ENCODE data around the gene USP10.
A peak's percentile ranks its signal among the peaks of the same experiment; 100 is the strongest.

The USP10 gene, protein sequence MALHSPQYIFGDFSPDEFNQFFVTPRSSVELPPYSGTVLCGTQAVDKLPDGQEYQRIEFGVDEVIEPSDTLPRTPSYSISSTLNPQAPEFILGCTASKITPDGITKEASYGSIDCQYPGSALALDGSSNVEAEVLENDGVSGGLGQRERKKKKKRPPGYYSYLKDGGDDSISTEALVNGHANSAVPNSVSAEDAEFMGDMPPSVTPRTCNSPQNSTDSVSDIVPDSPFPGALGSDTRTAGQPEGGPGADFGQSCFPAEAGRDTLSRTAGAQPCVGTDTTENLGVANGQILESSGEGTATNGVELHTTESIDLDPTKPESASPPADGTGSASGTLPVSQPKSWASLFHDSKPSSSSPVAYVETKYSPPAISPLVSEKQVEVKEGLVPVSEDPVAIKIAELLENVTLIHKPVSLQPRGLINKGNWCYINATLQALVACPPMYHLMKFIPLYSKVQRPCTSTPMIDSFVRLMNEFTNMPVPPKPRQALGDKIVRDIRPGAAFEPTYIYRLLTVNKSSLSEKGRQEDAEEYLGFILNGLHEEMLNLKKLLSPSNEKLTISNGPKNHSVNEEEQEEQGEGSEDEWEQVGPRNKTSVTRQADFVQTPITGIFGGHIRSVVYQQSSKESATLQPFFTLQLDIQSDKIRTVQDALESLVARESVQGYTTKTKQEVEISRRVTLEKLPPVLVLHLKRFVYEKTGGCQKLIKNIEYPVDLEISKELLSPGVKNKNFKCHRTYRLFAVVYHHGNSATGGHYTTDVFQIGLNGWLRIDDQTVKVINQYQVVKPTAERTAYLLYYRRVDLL

DNA sequence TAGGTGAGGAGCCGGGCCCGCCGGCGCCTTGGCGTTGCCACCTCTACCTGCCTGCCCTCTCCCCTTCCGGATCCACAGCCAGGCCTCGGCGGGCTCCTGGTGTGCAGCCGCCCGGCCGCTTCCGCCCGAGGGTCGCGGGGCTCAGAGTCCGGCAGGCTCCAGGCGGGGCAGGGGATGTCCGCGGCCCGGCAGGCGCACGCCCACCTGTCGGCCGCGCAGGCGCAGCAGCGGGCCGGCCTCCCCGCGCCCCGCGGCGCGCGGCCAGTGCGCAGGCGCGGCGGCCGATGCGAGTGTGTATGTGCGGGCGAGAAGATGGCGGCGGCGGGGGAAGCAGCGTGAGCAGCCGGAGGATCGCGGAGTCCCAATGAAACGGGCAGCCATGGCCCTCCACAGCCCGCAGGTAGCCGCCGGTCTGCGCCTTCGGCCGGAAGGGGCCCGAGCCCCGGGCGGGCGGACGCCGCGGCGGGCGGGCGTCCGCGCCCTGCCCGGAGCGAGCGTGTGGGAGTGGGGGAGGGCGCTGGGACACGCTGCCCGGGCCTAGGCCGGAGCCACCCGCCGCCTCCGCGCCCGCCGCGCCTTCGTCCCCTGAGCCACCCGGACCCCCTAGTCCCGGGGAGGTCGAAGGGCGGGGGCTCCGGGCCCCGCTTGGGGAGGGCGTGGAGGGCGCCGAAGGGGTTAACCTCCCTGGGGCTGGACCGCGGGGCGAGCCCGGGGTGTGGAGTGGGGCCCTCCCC, at the start of gene USP10:
USP10 (plus strand) TSS at position 289 of the 734 bp plus-strand sequence; CDS start at position 380, 91 bp downstream.
- peak; percentile 89 for DNase-seq
- in situ Hi-C loops (cut with HindIII; ENCODE audit: low pct_ligation_motif_present, low pct_unique_long_range_greater_than_20kb, low sequenced_read_pairs) = no loop called here

DNA sequence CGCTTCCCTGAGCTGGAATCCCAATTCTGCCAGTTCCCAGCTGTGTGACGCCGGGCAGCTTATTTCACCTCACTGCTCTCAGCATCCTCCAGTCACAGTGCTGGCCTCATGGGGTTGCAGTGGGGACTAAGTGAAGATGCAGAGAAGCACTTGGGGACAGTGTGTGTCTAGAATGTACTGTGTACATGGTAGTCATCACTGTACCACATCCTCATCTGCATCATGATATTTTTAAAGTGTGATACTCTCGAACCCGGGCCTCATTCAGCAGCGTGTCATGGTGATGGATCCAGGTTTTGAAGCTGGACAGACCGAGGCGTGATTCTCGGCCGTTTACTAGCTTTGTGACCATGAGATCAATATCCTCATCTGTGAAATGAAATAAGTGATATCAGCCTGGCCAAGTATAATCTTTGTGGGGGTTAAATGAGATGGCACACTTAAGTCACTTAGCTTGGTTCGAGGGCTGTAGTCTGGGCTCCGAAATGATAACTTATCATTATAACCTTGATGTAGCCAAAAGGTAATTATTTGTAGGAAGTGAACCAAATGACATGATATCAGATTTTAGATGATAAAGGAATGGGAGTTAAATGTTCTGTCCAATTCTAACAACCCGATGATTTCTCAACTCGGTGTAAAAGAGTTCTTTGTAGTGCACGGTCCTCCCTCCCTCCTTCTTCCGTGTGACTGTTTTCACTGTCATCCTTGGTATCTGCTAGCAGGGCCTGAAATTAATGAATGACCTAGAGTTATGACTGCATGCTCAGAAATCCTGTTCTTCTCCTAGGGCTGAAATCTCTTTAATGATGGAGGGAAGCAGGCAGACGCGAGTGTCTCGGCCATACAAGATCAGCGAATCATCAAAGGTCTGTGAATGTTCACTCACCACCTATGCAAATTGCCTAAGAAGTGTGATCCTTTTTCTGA, 49.5 kb upstream of the USP10 start:
- peak; percentile 95 for DNase-seq
- in situ Hi-C loops (cut with HindIII; ENCODE audit: low pct_ligation_motif_present, low pct_unique_long_range_greater_than_20kb, low sequenced_read_pairs) = no loop called here

DNA sequence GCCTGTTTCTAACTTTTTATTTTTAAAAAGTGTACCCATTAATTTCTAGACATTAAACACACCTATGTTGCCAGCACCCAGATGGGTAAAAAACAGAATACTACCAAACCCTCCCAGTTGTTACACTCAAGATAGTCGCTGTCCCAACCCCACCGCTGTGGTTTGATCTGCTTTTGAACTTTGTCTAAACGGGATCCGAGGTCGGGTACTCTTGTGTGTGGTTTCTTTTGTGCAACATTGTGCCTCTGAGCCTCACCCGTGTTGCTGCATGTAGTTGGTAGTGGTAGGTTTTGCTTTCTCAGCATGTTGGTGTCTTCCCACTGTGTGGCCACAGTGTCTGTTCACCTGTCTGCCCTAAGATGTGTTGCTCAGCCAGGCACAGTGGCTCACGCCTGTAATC, 47.2 kb upstream of the USP10 start:
- in situ Hi-C loops (cut with HindIII; ENCODE audit: low pct_ligation_motif_present, low pct_unique_long_range_greater_than_20kb, low sequenced_read_pairs) = no loop called here
- DNase-seq = no peak

DNA sequence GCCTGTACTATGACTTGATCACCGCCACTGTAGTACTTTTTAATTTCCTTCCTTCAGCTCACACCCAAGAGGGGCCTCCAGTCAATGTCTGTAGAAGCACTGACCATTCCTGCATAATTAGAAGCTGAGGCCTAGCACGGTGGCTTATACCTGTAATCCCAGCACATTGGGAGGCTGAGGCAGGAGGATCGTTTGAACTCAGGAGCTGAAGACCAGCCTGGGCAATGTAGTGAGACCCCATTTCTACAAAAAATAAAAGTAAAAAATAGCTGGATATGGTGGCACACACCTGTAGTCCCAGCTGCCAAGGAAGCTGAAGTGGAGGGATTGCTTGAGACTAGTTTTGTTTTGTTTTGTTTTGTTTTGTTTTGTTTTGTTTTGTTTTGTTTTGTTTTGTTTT, 45.6 kb upstream of the USP10 start:
- no peak for DNase-seq
- in situ Hi-C loops (cut with HindIII; ENCODE audit: low pct_ligation_motif_present, low pct_unique_long_range_greater_than_20kb, low sequenced_read_pairs) = no loop called here

DNA sequence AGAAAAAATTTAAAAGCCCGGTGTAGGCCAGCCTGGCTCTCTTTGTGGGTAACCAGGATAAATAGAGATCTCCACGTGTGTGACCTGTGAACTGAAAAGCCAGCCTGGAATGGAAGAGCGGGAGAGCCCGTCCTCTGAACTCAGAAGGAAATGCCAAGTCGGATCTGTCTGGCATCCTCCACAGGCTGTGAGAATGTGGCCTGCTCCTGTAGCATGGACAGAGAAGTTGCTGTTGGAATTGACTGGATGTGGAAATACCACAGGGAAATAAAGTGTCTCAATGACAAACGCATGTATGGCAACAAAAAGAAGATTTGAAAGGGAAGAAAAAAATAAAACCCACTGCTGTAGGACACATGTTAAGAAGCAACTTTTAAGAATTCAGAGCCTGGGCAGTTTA, 44.8 kb upstream of the USP10 start:
- DNase-seq = no peak
- in situ Hi-C loops (cut with HindIII; ENCODE audit: low pct_ligation_motif_present, low pct_unique_long_range_greater_than_20kb, low sequenced_read_pairs) = no loop called here

DNA sequence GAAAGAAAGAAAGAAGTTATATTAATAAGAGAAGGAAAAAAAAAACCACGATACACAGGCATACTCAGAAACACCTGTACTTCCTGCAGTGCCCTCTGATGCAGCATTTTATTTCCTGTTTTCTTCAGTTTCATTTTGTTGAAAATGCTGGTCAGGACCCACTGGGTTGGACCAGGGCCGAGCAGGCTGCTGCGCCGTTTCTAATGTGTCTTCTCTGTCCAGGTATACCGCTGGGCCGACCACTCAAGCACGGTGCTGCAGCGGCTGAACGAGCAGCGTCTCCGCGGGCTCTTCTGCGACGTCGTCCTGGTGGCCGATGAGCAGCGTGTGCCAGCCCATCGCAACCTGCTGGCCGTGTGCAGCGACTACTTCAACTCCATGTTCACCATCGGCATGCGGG, 43.2 kb upstream of the USP10 start:
- in situ Hi-C loops (cut with HindIII; ENCODE audit: low pct_ligation_motif_present, low pct_unique_long_range_greater_than_20kb, low sequenced_read_pairs) = no loop called here

DNA sequence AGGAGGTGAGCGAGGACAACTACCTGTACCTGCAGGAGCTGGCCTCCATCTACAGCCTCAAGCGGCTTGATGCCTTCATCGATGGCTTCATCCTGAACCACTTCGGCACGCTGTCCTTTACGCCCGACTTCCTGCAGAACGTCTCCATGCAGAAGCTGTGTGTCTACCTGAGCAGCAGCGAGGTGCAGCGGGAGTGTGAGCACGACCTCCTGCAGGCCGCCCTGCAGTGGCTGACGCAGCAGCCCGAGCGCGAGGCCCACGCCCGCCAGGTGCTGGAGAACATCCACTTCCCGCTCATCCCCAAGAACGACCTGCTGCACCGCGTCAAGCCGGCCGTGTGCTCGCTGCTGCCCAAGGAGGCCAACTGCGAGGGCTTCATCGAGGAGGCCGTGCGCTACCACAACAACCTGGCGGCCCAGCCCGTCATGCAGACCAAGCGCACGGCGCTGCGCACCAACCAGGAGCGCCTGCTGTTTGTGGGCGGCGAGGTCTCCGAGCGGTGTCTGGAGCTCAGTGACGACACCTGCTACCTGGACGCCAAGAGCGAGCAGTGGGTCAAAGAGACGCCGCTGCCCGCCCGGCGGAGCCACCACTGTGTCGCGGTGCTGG, 42.5 kb upstream of the USP10 start:
- in situ Hi-C loops (cut with HindIII; ENCODE audit: low pct_ligation_motif_present, low pct_unique_long_range_greater_than_20kb, low sequenced_read_pairs) = no loop called here
- no peak for DNase-seq

More for the DNA sequence above, 43.2 kb upstream of the USP10 start:
- no peak for DNase-seq

DNA sequence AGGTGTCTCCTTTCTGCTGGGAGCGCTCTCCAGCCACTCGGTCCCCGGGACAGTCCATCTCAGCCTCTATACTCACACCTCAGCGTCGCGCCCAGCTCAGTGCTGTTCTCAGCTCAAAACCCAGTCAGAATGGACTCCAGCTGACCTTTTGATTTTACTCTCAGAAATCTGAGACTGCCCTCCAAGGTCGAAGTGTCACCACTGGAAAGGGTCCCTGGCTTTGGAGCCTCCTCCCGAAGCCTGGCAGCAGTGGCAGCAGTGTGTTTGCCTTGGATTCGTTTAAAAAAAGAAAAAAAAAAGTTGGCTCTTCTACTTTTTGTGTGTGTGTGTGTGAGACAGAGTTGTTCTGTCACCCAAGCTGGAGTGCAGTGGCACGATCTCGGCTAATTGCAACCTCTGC, 41.1 kb upstream of the USP10 start:
- DNase-seq = no peak
- in situ Hi-C loops (cut with HindIII; ENCODE audit: low pct_ligation_motif_present, low pct_unique_long_range_greater_than_20kb, low sequenced_read_pairs) = no loop called here

DNA sequence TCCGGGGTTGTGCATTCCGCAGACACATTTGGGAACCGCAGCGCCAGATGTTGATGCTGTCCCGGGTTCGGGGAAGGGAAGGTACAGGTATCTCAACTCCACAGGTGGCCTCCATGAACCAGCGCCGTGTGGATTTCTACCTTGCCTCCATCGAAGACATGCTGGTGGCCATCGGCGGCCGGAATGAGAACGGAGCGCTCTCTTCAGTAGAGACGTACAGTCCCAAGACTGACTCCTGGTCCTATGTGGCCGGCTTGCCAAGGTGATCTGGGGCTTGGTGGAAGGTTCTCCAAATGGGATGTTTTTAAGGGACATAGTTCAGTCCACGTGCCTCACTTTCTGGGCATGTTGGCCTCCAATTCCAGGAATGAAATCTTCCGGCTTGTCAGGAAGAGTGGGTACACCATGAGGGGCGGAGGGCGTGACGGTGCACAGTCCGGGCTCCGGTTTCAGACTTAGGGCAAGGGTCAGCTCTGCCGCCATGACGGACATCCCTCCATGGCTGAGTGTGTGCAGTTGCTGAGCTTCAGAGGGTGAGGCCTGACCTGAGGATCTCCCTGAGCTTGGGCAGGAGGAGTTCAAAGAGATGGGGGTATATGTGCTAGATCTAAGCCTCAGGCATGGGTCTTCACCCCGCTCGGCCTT, 40.0 kb upstream of the USP10 start:
- in situ Hi-C loops (cut with HindIII; ENCODE audit: low pct_ligation_motif_present, low pct_unique_long_range_greater_than_20kb, low sequenced_read_pairs) = no loop called here
- no peak for DNase-seq

DNA sequence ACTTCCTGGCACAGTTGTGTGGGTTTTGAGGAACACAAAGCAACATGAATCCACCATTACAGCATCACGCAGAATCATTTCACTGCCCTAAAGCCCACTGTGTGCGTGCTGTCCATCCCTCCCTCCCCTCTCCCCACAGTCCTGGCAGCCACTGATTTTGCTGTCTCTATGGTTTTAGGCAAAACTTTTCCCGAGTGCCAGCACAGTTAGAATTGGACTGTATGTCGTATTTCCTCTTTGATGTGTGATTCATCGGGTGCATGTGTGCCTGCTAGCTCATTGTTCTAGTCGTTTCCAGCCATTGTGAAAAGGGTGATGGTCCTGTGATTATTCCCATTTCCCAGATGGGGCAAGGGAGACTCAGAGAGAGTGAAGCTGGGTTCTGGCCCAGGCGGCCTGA, 38.8 kb upstream of the USP10 start:
- no peak for DNase-seq
- in situ Hi-C loops (cut with HindIII; ENCODE audit: low pct_ligation_motif_present, low pct_unique_long_range_greater_than_20kb, low sequenced_read_pairs) = no loop called here

DNA sequence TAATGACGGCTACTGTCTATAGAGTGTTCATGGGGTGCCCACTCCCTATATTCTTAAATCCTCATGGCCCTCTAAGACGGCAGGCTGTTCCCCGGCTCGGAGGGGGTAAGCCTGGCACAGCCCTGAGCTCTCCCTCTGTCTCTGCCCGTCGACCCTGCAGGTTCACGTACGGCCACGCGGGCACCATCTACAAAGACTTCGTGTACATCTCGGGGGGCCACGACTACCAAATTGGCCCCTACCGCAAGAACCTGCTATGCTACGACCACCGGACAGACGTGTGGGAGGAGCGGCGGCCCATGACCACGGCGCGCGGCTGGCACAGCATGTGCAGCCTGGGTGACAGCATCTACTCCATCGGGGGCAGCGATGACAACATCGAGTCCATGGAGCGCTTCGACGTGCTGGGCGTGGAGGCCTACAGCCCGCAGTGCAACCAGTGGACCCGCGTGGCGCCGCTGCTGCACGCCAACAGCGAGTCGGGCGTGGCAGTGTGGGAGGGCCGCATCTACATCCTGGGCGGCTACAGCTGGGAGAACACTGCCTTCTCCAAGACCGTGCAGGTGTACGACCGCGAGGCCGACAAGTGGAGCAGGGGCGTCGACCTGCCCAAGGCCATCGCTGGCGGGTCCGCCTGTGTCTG, 38.3 kb upstream of the USP10 start:
- no peak for DNase-seq
- in situ Hi-C loops (cut with HindIII; ENCODE audit: low pct_ligation_motif_present, low pct_unique_long_range_greater_than_20kb, low sequenced_read_pairs) = no loop called here

DNA sequence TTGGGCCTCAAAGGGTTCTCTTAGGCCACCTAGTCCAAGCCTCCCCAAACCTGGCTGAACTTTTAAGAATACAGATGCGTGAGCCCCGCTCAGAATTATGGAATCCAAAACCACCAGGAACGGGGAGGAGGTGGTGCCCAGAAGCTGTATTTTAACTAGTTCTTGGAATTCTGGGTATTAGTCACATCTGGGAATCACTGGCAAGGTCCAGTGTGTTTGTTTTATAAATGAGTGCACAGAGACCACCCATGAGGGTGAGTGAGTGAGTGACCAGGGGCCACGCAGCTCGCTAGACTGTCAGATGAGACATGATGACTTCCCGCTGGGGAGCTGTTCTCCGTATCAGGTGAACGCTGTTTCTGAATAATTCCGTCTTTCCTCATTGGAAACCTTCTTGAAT, 37.3 kb upstream of the USP10 start:
- in situ Hi-C loops (cut with HindIII; ENCODE audit: low pct_ligation_motif_present, low pct_unique_long_range_greater_than_20kb, low sequenced_read_pairs) = no loop called here
- DNase-seq = no peak

DNA sequence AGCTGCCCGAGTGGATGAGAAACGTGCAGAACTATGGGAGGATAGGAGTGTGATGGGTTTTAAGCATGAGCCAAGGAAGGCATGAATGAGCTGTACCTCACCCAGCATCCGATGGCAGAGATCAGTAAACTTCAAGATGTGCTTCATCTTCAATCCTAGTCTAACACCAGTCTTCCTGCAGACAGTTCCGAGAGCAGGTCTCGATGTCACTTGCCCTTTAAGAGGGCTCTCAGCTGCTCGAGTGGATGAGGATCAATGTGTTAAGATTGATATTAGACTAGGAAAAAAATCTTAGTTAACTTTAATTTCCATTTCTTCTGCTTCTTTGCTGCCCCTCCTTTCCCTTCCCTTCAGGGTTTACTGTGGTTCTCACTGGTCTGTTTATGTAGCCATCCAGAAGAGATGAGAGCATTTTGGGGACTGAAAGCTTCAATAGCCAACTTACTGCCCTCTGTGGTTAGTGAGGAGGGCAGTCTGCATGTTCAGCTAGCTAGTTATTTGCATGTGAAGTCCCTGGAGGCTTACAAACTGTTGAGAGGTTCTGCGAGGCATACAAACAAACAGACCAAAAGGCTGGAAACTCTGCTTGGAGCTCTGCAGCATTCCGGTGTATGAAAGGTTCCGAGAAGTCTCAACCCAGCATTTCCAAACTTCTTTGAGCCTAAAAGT, 36.2 kb upstream of the USP10 start:
- in situ Hi-C loops (cut with HindIII; ENCODE audit: low pct_ligation_motif_present, low pct_unique_long_range_greater_than_20kb, low sequenced_read_pairs) = no loop called here
- no peak for DNase-seq

DNA sequence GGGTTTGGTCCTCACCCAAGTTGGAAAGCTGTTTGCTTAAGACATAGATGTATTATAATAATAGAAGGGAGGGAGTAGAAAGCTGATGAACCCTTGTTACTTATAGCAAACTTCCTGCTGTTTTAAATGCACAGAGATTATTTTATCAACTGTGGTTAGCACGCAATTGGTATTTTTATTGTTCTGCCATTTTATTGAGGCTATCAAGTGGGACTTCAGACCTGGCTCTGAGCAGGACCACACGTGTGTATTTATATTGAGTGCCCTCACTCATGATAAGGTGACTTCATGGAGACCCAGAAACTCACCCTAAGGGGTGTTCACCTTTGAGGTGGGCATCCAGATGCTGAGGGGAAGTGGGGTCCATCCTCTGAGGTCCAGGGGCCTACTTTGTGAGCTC, 34.4 kb upstream of the USP10 start:
- in situ Hi-C loops (cut with HindIII; ENCODE audit: low pct_ligation_motif_present, low pct_unique_long_range_greater_than_20kb, low sequenced_read_pairs) = no loop called here
- no peak for DNase-seq

DNA sequence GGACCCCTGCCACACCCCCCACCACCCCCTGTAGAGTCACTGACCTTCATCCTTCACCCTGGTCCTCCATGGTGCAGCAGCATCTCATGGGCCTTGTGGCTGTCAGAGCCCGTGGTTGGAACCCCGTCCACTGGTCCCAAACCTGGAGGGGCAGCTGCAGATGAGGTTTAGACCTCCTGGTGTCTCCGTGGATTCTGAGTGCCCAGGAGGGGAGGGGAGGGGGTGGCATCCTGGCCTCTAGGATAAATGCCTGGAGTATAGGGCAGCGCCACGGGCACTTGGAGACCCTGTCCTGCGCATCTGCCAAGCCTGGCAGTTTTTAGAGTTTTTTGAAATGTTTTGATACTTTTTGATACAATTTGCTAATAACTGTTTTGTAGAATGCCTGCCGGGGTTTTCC, 34.0 kb upstream of the USP10 start:
- DNase-seq = no peak
- in situ Hi-C loops (cut with HindIII; ENCODE audit: low pct_ligation_motif_present, low pct_unique_long_range_greater_than_20kb, low sequenced_read_pairs) = no loop called here

DNA sequence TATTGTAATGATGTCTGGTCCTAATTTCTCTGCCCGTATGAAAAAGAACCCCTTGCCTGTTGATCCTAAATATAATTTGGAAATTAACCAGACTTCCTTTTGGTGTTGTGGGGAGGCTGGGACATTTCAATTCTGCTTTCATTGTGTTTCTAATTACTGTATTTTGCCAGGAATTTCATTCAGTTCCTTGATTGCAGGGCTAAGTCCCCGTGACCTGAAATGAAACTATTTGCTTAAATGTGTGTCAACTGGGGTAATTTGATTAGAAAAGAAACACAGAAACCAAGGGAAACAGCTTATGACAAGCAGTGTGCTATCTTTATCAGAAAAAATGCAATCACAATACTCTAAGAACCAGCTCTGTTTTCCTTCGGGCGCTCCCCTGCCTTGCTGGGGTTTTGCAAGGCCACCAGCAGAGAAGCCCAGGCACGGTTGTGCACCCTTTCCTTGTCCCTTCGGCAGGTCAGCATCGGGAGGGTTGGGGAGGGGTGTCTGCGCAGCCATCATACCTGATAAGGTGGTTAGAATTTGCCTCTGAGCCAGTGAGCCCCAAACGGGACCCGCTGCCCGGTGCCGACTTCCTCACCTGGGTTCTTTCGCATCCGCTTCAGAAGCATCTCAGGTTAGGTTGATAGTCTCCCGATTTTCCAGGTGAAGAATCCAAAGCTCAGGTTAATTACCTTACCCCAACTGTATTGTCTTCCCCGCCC, 32.0 kb upstream of the USP10 start:
- in situ Hi-C loops (cut with HindIII; ENCODE audit: low pct_ligation_motif_present, low pct_unique_long_range_greater_than_20kb, low sequenced_read_pairs) = no loop called here
- DNase-seq = no peak

Data from ACHN (cell line).